Activated T-cell treated with anti-CD3 and anti-CD28 coated beads, Interleukin-2, amount 50 U/mL, for 1 hour (primary cell): ENCODE data around the gene HOXB9.
A peak's percentile ranks its signal among the peaks of the same experiment; 100 is the strongest.

Experiments
- DNase-seq: peaks from one replicate; pipeline ENCODE4 v3.0.0-alpha.2; 2020

The HOXB9 gene

GRCh38 chr17:48582750-48583069 is 43.4 kb downstream of the HOXB9 start:
- no peak for DNase-seq

DNA sequence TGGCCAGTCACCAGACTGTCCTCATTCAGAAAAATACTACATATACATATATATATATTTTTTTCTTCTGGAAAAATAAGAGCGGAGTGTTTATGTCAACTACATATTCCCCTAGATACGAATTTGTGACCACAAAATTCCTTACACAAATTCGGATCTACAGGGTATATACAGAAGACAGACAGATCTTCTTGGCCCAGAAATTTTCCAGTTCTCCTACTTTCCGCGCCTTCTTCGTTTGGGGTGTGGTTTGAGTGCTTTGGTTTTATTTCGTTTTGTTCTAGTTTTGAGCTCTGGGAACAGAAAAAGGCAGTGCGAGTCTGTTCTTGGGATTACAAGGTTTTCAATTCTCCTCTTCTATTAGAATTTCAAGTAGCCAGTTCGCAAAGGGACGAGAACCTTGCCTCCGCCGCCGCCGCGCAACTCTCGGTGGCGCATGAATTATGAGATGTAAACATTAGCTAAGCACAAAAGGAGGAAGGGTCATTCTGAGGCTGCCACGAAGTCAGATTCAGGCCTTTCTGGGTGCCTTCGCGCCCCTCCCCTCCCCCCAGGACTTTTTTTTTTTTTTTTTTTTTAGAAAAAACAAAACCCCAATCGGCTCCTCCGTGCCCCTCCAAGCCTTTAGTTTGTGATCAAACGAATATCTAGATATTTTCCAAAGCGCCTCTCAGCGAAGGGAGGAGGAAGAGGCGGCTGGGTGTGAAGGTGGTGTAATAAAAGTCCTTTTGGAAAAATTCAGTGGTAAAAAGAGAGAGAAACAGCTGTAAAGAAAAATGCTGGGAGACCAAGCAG is 46.2 kb downstream of the HOXB9 start:
- no peak for DNase-seq

DNA sequence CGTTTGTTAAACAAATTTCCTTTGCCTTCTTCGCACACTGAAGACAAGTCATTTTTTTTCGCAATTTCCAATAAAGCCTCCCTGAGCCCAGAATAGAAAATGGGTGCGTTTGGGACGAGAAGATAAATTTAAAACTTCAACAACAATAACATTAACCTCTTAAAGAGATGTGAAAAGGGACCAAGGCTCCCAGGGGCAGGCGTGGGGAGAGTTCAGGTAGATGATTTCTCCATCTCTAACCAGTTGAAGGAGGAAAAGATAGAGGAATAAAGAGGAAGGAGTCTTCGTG is 46.7 kb downstream of the HOXB9 start:
- DNase-seq: no peak

- DNase-seq: no peak
These were observed 47.3 kb downstream of the HOXB9 start for GRCh38 chr17:48578616-48579470.

DNA sequence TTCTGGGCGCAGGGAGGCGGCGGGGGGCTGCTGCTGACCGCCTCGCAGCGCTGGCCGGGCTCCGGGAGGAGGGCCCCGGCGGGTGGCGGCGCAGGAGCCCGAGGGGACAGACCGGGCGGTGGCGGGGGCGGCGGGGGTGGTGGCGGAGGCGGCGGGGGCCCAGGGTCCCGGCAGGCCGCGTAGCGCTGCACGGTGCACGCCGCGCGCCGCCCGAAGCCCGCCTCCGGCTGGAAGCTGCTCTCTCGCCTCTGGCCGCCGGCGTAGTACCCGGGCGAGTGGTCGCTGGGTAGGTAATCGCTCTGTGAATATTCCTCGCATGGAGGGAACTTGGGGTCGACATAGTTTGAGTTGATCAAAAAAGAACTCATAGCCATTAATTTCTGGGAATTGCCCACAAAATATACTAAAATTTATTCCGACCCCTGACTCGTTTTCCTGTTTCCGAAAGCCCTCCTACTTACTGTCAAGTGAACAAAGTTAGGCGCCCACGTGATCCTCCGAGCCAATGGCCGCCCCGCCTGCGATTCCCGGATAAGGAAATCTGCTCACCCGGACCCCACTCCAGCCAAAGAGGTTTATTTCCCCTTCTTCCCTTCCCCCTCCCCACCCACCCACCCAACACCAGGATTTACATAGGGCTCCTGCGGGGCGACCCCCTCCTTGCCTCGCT is 48.1 kb downstream of the HOXB9 start, which contains the start of gene HOXB4:
TSS of gene HOXB4 (minus strand) at position 405 of the 670 bp plus-strand sequence. CDS start at position 374, 31 bp downstream.
- DNase-seq: peak; percentile 64

DNA sequence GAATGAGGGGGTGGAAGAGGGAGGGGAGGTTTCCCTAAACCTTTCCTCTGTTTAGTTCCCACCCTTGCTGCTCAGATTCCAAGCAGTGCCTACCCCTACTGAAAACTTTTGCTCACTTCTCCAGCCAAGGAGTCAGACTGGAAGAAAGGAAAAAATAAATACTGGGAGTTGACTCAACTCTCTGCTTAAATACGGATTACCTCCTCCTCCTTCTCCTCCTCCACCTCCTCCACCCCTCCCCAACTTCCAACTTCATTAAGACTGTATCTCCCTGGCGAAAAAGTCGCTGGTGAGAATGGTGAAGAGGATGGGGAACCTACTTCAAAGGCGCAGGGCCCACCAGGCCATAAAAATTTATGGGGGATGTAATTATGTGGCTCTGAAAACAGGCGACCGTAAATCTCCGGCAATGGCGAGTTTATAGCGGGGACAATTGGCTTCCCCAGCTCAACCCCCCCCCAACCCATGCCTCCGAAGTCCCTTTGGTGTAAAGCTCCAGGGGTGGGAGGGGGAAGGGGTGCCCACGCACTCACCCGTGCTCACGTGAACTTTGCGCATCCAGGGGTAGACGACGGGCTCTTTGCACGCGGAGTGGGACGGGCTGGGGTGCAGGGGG is 48.7 kb downstream of the HOXB9 start:
- DNase-seq: no peak

DNA sequence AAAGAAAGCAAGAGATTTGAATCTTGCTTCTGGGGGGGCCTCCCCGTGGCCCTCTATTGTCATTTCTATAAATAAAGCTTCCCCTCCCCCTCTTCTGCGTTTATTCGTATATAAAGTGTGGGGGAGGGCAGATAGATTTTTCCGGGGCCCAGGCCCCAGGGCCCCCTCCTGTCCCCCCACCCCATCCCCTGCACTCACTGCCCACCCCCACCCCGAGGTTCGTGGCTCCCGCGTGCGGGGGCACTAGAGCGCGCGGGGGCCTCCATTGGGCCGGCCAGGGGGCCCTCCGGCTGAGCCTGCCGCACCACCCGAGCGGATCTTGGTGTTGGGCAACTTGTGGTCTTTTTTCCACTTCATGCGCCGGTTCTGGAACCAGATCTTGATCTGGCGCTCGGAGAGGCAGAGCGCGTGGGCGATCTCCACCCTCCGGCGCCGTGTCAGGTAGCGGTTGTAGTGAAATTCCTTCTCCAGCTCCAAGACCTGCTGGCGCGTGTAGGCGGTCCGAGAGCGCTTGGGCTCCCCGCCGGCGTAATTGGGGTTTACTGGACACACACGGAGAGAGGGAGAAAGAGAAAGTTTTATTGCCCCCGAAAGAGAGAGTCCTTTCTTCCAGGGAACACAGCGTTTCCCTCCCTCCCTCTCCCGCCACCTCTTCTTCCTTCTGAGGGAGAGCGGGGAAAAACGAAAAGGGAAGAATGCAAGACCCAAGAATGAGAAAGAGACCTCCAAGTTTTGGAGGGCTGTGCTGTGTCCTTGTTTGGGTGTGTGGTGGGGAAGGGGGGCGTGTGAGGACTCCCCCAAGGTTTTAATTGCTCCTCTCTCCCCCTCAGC is 49.5 kb downstream of the HOXB9 start:
- DNase-seq: no peak

GRCh38 chr17:48575673-48576478 is 50.3 kb downstream of the HOXB9 start:
- no peak for DNase-seq

DNA sequence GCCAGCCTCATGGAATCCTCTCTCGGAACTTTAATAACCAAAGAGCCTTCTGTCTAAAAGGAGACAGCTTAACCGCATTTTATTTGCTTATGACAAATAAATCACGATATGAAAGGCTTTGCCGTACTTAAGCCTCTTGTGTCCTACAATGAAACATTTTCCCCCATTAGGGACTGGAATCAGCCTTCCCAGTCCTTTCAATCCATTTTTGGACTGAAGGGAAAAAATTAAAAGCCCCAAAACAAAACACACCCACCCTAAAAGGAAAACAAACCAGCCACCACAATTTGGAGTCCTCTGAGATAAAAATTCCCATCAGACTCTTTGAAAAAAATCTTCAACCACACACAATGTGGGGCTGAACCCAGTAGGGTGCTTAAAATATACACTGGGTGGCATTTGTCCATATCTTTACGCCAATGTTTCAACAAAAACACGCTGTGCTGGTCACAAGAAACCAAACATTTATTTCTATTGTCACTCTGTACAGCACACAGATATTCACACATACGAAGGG is 51.0 kb downstream of the HOXB9 start:
- no peak for DNase-seq

GRCh38 chr17:48574505-48575065 is 51.6 kb downstream of the HOXB9 start:
- no peak for DNase-seq

DNA sequence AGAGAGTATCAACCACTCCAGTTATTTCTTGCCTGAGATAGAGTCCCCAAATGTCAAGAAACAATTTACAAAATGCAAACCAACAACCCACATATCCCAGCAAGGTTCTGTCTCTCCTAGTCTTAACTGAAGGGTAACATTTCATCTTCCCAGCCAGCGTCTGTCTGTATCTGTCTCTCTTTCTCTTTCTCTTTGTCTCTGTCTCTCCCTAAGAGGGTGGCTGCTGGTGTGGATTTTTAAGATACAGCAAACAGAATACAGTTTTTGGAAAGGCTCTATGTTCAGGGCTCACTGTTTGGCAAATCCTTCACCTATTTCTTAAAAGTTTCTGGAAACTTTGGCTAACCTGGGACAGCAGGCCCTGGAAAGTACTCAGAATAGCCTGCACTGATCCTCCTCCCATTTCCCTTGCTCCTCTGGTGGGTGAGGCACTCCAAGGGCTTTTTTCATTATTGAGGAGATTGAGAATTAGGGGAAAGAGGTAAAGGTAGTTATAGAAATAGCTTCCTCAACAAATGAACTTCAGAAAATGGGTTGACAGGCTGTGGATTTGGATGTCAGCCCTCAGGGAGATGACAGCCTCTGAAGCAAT is 54.2 kb downstream of the HOXB9 start:
- DNase-seq: no peak
